BLaER1 (cell line): ENCODE data around the gene FGD4.

Source experiments
- H3K27ac ChIP-seq: shearing (Covaris generic); formaldehyde crosslinking; 2 replicates; pipeline ENCODE4 v1.8.1; 2022
- H3K27me3 ChIP-seq: shearing (Covaris generic); formaldehyde crosslinking; 2 replicates; pipeline ENCODE4 v1.8.1; 2022
- H3K36me3 ChIP-seq: shearing (Covaris generic); formaldehyde crosslinking; 2 replicates; pipeline ENCODE4 v1.8.1; 2022
- H3K4me1 ChIP-seq: shearing (Covaris generic); formaldehyde crosslinking; 2 replicates; pipeline ENCODE4 v1.8.1; 2022
- H3K4me2 ChIP-seq: shearing (Covaris generic); formaldehyde crosslinking; 2 replicates; pipeline ENCODE4 v1.8.1; 2022
- H3K4me3 ChIP-seq: shearing (Covaris generic); formaldehyde crosslinking; 2 replicates; pipeline ENCODE4 v1.8.1; 2022
- H3K9ac ChIP-seq: shearing (Covaris generic); formaldehyde crosslinking; 2 replicates; pipeline ENCODE4 v1.8.1; 2022
- H3K9me3 ChIP-seq: shearing (Covaris generic); formaldehyde crosslinking; 2 replicates; pipeline ENCODE4 v1.8.1; 2022
- H4K20me1 ChIP-seq: shearing (Covaris generic); formaldehyde crosslinking; 2 replicates; pipeline ENCODE4 v1.8.1; 2022
- Cebpa-rat ChIP-seq: shearing (Covaris generic); IDR thresholded peaks from 2 replicates; pipeline ENCODE4 v1.8.1; 2022

Gene FGD4

GRCh38 chr12:32588604-32589003 is 189.2 kb downstream of the FGD4 start:
- Histone ChIP-seq H3K4me1 (peaks cover 29% of the 10 kb centered on the region), H3K4me3 (no peak overlapping the region), H3K27me3 (no peaks in the 10 kb centered on the region), H3K9ac (no peak overlapping the region), H3K27ac (no peak overlapping the region), H3K4me2 (no peak overlapping the region), H3K9me3 (no peaks in the 10 kb centered on the region), H4K20me1 (no peaks in the 10 kb centered on the region), H3K36me3 (no peaks in the 10 kb centered on the region)
- TF ChIP-seq Cebpa-rat = no peak

GRCh38 chr12:32589165-32589865 is 190.0 kb downstream of the FGD4 start:
- no peaks in the 10 kb centered on the region for H4K20me1 ChIP-seq
- no peak for TF ChIP-seq Cebpa-rat
- no peak overlapping the region for H3K4me3 ChIP-seq
- H3K9me3 ChIP-seq = no peaks in the 10 kb centered on the region
- H3K36me3 ChIP-seq = no peaks in the 10 kb centered on the region
- no peak overlapping the region for H3K27ac ChIP-seq
- H3K4me2 ChIP-seq = no peak overlapping the region
- peaks cover 29% of the 10 kb centered on the region for H3K4me1 ChIP-seq
- no peak overlapping the region for H3K9ac ChIP-seq
- no peaks in the 10 kb centered on the region for H3K27me3 ChIP-seq

DNA sequence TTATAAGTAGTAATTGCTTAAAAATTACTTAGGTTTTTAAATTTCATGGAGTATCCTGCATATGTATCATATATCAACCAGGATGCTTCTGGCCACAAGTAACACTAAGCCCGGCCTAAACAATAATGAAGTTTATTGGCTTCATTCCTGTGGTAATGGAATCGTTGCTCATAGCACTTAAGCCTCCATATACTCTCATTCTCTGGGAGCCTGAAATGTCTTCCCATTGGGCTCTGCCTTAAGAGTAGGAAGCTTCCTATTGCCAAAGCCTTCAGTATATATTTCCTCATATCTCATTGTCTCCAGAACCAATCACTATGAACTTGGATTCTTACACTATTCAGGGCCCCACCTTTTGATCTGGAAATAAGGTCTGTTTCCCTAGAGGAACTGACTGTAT is 195.9 kb downstream of the FGD4 start:
- H3K9me3 ChIP-seq = no peaks in the 10 kb centered on the region
- no peak overlapping the region for H3K9ac ChIP-seq
- no peak overlapping the region for H3K27ac ChIP-seq
- no peak overlapping the region for H3K4me2 ChIP-seq
- no peak for TF ChIP-seq Cebpa-rat
- H3K36me3 ChIP-seq = no peaks in the 10 kb centered on the region
- H3K4me3 ChIP-seq = no peak overlapping the region
- H4K20me1 ChIP-seq = no peaks in the 10 kb centered on the region
- H3K4me1 ChIP-seq = no peaks in the 10 kb centered on the region
- H3K27me3 ChIP-seq = no peaks in the 10 kb centered on the region

GRCh38 chr12:32596030-32596429 is 196.7 kb downstream of the FGD4 start:
- TF ChIP-seq Cebpa-rat = no peak
- Histone ChIP-seq H3K9ac (no peak overlapping the region), H3K9me3 (no peaks in the 10 kb centered on the region), H4K20me1 (no peaks in the 10 kb centered on the region), H3K4me2 (no peak overlapping the region), H3K4me3 (no peak overlapping the region), H3K27ac (no peak overlapping the region), H3K27me3 (no peaks in the 10 kb centered on the region), H3K36me3 (no peaks in the 10 kb centered on the region), H3K4me1 (no peaks in the 10 kb centered on the region)

GRCh38 chr12:32598688-32599087 is 199.3 kb downstream of the FGD4 start:
- H3K36me3 ChIP-seq = no peaks in the 10 kb centered on the region
- no peaks in the 10 kb centered on the region for H3K27me3 ChIP-seq
- no peak for TF ChIP-seq Cebpa-rat
- H3K9me3 ChIP-seq = no peaks in the 10 kb centered on the region
- H3K9ac ChIP-seq = no peak overlapping the region
- H3K4me2 ChIP-seq = no peak overlapping the region
- H3K4me1 ChIP-seq = no peaks in the 10 kb centered on the region
- no peaks in the 10 kb centered on the region for H4K20me1 ChIP-seq
- H3K4me3 ChIP-seq = no peak overlapping the region
- no peak overlapping the region for H3K27ac ChIP-seq

DNA sequence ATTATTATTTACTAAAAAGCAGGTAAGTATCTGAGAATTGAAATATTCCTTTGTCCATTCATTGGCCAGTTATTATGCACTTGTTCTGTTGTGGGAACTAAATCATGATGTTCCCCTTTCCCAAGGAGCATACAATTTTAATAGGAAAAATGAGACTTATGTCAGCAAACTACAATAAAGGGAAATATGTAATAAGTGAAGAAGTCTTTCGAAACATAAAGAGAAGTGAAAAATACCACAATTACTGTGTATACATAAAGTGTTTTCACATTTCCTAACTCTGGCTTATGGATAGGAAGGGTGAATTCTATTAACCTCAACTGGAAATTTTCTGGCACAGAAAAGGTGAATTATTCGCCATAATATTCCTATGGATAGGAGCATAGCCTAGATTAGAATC is 201.3 kb downstream of the FGD4 start:
- H3K27me3 ChIP-seq = no peaks in the 10 kb centered on the region
- no peak for TF ChIP-seq Cebpa-rat
- no peak overlapping the region for H3K9ac ChIP-seq
- H4K20me1 ChIP-seq = no peaks in the 10 kb centered on the region
- no peak overlapping the region for H3K4me2 ChIP-seq
- no peaks in the 10 kb centered on the region for H3K4me1 ChIP-seq
- no peaks in the 10 kb centered on the region for H3K9me3 ChIP-seq
- H3K27ac ChIP-seq = no peak overlapping the region
- H3K36me3 ChIP-seq = no peaks in the 10 kb centered on the region
- no peak overlapping the region for H3K4me3 ChIP-seq

DNA sequence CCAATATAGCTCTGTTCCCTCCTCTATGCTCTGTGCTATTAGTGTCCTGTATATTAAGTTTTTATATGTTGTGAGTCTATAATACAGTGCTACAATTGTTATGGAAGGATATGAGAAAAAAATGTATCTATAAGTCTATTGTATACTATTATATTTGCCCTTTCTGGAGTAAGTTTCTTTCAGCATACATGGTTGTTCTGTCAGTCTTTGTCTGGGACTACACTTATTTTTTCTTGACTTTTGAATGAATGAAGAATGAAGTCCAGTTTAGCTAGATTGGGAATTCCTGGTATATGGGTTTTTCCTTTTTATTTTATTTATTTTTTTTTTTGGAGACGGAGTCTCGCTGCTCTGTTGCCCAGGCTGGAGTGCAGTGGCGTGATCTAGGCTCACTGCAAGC is 203.7 kb downstream of the FGD4 start:
- H3K9me3 ChIP-seq = no peaks in the 10 kb centered on the region
- H3K36me3 ChIP-seq = no peaks in the 10 kb centered on the region
- H4K20me1 ChIP-seq = no peaks in the 10 kb centered on the region
- no peak overlapping the region for H3K4me2 ChIP-seq
- TF ChIP-seq Cebpa-rat = no peak
- no peaks in the 10 kb centered on the region for H3K27me3 ChIP-seq
- no peak overlapping the region for H3K4me3 ChIP-seq
- no peaks in the 10 kb centered on the region for H3K4me1 ChIP-seq
- H3K27ac ChIP-seq = no peak overlapping the region
- H3K9ac ChIP-seq = no peak overlapping the region

DNA sequence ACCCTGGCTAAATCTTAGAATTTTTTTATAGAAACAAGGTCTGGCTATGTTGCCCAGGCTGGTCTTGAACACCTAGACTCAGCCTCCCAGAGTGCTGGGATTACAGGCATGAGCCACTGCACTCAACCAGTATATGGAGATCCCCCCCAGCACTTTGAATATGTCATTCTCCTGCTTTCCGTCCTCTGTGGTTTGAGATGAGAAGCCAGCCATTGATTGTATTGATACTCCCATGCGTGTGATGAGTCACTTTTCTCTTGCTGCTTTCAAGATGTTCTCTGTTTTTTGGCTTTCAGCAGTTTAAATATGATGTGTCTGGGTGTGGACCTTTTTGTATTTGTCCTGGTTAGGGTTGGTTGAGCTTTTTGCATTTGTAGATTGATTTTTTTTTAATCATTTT is 204.5 kb downstream of the FGD4 start:
- Histone ChIP-seq H3K9ac (no peak overlapping the region), H3K27me3 (no peaks in the 10 kb centered on the region), H4K20me1 (no peaks in the 10 kb centered on the region), H3K4me3 (no peak overlapping the region), H3K9me3 (no peaks in the 10 kb centered on the region), H3K36me3 (no peaks in the 10 kb centered on the region), H3K4me2 (no peak overlapping the region), H3K27ac (no peak overlapping the region), H3K4me1 (no peaks in the 10 kb centered on the region)
- TF ChIP-seq Cebpa-rat = no peak

- no peaks in the 10 kb centered on the region for H3K4me1 ChIP-seq
- no peak overlapping the region for H3K4me2 ChIP-seq
- H4K20me1 ChIP-seq = no peaks in the 10 kb centered on the region
- no peak overlapping the region for H3K9ac ChIP-seq
- TF ChIP-seq Cebpa-rat = no peak
- H3K9me3 ChIP-seq = no peaks in the 10 kb centered on the region
- no peaks in the 10 kb centered on the region for H3K36me3 ChIP-seq
- H3K27ac ChIP-seq = no peak overlapping the region
- H3K4me3 ChIP-seq = no peak overlapping the region
- no peaks in the 10 kb centered on the region for H3K27me3 ChIP-seq
Observed at GRCh38 chr12:32604565-32604964, 205.2 kb downstream of the FGD4 start.

DNA sequence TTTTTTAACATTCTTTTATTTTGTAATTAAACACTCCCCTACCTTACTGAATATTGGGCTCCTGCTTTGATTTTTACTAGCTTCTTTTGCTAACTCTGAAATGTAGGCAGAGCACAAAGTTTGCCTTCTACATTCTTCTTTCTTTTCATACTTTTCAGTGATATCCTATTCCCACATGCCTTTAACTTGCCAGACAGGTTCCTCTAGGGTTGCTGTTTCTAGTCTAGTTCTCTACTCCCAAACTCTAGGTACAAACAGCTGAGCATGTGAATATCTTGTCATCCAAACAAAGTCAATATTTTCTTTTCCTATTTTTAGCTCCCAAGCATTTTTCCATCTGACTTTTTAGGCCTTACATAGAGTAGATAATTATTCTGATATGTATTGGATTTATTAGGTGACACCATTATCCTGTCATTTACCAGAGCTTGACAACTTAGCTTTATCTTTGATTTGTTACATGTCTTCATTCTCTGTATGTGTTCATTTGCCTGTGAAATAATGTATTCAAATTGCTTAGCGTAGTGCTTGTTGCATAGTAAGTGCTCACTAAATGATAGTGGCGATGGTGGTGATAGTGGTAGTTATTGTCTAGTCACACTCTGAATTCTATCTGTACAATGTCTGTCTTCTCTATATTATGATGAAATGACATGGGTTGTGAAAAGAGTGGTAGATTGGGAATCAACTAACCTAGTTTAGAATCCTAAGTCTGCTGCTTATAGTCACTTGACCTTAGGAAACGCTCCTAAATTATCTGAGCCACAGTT is 206.2 kb downstream of the FGD4 start:
- Histone ChIP-seq H3K36me3 (no peaks in the 10 kb centered on the region), H3K4me1 (no peaks in the 10 kb centered on the region), H4K20me1 (no peaks in the 10 kb centered on the region), H3K4me3 (no peak overlapping the region), H3K9ac (no peak overlapping the region), H3K4me2 (no peak overlapping the region), H3K27me3 (no peaks in the 10 kb centered on the region), H3K27ac (no peak overlapping the region), H3K9me3 (no peaks in the 10 kb centered on the region)
- no peak for TF ChIP-seq Cebpa-rat
